HG03045 (cell line): ENCODE results near the gene CLASP1.
"Not testable (repeated sequence)": the region's sequence is repeated elsewhere in the genome, so short reads cannot be mapped to it uniquely, and the experiment has no call there.

Source experiments
- ATAC-seq: cut with Tn5 transposase; IDR thresholded peaks from one replicate; pipeline ENCODE4 v1.9.1; 2021; ENCODE audit warnings: mild to moderate bottlenecking, moderate library complexity; ENCODE audit not compliant: unreplicated experiment

Gene CLASP1

DNA sequence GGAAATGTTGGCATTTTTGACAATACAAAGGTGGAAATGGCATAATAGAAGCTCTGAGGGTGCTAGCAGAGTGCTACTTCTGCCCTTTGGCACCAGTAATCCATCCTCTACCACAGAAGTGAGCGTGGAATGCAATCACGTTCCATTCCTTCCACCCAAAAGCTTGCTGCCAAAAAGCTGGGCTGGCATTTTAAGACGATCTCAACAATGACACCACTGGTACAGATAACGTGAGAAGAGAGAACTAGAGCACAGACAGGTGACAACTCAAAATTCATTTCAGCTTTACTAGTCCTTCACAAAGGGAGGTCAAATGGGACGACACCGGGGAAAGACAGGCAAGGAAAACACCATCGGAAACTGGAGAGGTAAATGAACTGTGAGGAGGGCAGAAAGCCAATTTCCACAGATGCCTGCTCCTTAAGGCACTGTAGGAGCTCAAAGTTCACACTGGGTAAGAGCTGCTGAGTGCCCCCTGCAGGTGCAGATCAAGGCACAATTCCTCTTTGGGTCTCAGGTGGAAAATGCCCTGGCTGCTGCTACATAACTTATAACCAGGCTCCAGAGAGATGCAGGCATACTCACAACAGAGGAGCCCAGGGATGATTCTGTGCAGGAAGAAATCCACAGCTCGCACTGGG, 169.3 kb downstream of the CLASP1 start:
- ATAC-seq: no peak

DNA sequence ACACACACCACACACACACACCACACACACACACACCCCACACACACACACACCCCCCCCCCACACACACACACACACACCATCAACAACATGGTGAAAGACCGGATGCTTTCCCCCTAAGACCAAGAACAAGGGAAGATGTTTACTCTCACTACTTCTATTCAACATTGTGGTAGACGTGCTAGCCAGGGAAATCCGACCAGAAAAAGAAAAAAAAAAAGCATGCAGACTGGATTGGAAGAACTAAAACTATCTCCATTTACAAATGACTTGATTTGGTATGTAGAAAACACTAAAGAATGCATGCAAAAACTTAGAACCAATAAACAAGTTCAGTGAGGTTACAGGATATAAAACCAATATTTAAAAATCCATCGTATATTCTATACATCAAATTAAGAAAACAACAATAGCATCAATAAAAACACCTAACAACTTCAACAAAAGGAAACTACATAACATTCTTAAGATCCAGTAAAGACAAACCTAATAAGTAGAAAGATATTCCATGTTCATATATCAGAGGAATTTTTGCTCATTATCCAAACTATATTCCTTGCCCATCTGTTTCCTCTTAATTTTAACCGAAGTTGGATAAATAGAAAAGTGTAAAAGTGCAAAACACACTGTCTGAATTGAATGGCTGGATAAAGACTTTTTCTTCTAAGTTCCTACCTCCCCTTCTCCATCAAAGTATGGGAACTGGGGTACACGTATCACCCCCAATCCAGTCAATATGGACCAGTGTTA, 170.1 kb downstream of the CLASP1 start:
- ATAC-seq: no peak

DNA sequence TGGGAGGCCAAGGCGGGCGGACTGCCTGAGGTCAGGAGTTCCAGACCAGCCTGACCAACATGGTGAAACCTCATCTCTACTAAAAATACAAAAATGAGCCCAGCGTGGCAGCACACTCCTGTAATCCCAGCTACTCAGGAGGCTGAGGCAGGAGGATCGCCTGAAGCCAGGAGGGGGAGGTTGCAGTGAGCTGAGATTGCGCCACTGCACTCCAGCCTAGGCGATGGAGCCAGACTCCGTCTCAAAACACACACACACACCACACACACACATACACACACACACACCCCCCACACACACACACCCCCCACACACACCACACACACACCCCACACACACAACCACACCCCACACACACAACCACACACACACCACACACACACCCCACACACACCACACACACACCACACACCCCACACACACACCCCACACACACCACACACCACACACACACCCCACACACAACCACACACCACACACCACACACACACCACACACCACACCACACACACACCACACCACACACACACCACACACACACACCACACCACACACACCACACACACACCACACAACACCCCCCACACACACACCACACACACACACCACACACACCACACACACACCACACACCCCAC, 170.8 kb downstream of the CLASP1 start:
- not testable (repeated sequence) for ATAC-seq

DNA sequence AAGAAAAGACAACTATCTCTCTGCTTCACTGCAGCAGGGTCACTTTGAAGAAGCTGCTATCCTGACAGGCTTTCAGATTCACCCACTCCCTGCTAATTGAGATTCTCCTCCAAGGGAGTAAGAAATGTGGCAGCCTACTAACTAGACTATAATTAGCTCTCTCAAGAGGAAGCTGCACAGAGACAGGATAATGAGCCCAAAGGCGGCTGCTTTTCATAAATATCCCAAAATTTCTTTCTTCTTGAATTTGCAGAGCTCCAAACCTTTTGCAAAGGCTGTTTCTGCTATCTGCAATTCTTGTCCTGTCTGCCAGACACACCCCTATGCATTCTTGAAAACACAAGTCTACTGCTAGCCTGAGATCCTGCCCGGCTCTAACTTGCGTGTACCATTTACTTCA, 172.6 kb downstream of the CLASP1 start:
- ATAC-seq: no peak

DNA sequence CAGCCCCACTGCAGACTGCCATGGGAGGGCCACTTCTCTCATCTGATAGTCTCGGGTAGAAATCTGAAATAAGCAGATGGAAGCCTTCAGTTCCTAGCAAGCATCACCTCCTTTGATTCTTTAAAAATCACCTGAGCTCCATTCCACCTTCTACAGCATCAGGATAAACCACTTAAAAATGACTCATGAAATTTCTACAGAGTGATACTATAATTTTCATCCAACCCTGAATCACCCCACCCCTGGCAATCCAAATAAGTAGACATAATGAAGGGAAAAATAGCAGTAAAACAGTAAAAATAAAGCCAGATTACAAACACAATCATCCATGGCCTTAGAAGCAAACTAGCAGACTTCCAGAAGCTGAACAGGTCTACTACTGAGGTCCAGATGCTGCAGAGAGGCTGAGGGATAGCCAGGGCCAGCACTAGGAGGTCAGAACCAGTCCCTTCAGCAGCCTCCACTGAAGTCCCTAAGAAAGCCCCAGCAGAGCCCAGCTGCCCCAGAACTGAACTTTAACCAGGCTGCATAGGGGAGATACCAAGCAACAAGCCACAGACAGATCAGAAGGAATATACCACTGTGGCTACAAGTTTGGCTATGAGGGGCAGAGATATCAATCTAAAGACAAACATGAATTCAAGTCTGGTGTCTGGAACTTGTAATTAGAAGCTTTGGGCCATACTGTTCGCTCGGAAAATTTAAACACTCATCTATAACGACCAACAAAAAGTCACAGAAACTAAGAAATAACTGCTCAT, 173.3 kb downstream of the CLASP1 start:
- no peak for ATAC-seq

DNA sequence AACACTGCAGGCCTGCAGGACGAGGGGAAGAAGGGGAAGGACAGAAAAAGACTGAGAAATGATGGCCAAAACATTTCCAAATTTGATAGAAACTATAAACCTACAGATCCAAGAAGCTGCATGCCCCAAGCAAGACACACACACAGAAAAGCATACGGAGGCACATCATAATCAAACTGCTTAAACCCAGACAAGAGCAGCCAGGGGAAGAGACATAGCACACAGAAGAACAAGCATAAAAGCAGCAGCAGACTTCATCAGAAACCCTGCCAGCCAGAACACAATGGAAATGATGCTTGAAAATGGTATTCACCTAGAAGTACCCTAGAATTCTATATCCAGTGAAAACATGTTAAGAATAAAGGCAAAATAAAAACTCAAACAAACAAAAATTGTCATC, 175.8 kb downstream of the CLASP1 start:
- ATAC-seq: no peak

DNA sequence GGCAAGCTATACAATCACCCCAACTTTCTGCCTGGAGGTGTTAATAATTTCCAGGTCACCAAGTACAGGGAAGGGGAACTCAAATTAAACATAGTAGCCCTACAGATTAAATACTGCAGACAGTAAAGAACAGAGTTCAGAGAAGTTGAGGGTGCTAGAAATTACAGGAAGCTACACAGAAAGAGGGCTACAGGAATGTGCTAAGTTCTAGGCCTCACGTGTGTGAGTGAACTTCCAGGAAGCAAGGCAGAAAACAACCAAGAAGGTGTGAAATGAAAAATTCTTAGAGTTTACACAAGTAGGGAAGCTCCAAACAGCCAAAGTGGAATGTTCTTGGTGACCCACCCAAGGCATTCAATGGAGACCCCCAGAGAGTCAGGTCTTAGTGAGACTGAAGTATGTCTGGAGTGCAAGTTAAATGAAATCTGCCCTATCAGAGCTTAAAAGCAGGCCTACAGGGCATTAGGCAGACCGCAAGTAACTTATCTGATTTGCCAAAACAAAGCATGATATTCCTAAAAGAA, 176.7 kb downstream of the CLASP1 start:
- ATAC-seq: no peak

DNA sequence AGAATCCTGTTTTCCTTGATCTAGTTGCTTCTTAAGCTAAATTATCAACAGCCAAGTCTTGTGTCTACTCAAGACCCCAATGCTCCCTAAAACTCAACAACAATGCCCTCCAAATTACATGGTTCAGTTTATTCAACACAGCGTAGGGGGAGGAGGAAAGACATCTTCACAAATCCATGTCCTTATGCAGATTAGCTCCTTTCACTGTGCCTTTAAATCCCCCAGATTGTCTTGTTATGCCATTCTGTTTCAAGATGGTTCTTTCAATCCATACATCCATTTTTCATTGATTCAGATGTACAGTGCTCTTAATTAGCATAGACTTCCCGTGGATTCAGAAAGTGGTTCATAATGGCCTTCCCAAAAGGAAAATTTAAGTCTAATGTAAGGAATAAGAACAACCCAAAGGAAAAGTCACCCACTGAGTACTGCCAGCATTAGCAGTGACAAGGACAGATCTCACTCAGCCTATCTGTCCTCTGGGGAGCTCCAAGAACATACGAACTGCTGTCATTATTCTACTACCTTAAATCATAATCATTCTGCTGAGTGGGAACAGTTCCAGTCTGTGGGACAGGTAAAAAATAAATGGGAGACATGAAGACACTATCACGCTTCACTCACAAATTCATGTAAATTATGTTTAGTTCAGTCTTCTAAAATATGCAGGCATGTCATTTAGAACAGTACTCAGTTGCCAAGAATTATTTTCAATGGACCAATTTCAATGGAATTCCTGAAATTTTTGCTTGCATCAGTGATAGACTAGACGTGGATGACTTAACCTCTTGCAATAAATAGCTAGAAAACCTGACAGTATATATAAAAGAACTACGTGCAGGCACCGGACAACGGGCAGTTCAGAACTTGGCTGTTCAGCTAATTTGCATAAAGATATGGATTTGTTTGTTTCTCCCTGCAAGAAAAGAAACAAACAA, 177.5 kb downstream of the CLASP1 start:
- no peak for ATAC-seq

DNA sequence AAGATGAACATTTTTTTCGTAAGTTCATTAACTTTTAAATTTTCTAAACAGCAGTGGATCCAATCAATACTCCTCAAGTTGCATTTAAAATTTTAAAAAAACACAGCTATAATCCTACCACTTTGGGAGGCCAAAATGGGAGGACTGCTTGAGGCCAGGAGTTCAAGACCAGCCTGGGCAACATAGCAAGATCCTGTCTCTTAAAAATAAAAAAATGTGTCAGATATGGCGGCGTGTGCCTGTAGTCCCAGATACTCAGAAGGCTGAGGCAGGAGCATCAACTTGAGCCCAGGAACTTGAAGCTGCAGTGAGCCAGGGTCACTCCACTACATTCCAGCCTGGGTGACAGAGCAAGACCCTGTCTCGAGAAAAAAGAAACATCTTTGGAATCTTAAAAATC, 178.3 kb downstream of the CLASP1 start:
- ATAC-seq: no peak

DNA sequence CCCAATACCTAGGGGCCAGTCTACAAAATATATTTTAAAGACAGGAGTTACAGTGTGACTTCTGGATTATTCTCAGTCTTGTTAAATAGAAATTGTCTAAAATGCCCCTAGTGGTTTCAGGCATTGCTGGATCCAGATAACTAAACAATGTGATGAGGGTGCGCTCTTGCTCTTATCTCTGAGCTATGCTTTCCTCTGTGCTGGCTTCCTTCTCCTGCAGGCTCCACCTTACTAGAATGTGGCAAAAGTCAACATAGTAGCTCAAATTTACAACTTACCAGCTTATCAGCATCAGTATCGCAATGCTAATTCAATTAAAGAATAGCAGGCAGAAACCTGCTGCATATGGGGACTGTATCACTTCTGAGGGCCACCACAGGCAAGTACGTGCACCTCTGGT, 179.9 kb downstream of the CLASP1 start:
- ATAC-seq: no peak

DNA sequence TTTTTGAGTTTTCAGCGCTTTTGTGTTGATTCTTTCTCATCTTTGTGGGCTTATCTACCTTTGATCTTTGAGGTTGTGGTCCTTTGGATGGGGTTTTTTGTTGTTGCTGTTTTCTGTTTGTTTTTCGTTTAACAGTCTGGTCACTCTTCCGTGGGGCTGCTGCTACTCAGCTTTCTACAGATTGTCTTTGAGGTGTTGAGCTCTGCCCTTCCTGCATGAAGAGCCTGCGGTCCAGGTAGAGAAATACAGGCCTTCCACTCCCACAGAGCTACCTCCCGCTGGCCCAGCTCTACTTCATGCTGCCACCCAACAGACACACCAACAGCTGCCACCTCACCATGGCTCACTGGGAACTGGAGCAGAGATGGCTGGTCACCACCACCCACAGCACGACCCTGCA, 180.3 kb downstream of the CLASP1 start:
- ATAC-seq: no peak

DNA sequence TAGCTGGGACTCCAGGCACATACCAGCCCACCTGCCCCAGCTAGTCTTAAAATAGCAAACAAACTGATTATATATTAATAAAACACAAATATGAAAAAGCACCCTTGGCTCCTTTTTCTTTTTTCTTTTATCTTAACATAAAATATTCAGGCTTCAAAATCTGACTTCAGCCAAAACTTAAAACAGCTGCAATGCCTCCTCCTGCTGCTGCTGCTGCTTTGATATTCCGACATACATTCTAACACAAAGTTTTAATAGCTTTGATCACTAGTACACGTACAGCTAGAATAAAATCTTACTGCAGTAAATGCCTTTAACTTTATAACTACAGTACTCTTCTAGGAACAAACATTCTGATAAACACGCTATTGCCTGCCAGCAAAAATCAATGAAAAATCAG, 190.0 kb downstream of the CLASP1 start:
- ATAC-seq: no peak

DNA sequence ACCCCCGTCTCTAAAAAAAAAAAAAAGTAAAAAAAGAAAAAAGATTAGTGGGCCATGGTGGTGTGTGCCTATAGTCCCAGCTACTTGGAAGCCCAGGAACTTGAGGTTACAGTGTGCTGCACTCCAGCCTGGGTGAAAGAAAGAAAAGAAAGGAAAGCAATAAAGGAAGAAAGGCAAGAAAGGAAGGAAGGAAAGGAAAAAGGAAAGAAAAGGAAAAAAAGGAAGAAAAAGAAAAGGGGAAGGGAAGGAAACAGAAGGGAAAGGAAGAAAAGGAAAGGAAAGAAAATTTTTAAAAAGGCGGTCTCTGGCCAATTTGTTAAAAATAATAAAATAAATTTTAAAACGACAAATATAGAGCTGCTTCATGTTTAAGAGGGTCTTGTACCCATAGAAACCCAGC, 192.9 kb downstream of the CLASP1 start:
- ATAC-seq: no peak

DNA sequence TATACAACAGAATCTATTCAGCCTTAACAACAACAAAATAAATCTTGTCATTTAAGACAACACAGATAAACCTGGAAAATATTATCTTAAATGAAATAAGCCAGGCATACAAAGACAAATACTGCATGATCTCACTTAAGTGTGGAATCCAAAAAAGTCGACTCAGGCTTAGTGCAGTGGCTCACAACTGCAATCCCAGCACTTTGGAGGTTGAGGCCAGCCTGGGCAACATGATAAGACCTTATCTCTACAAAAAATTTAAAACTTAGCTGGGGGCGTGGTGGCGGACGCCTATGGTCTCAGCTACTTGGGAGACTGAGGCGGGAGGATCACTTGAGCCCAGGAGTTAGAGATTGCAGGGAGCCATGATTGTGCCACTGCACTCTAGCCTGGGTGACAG, 193.8 kb downstream of the CLASP1 start:
- no peak for ATAC-seq

DNA sequence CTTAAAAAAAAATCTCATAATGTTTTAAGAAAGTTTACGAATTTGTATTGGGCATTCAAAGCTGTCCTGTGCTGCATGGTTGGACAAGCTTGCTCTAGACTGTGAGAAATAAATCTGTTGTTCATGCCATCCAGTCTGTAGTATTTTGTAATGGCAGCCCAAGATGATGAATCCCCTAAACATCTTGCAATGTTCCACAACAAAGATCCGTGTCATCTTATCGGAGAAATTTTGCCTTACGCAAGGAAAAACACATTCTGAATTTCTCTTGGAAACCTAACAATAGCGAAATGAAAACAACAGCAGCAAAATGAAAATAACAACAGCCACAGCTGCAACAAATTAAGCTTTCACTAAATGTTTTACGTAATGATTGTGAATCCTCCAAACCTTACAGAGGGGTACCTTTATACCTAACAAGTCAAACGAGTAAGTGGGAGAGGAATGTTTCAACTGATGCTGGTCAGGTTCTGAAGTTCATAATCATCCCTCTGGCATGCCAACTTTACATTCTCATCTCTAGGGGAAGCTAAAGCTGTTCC, 194.6 kb downstream of the CLASP1 start:
- ATAC-seq: no peak

DNA sequence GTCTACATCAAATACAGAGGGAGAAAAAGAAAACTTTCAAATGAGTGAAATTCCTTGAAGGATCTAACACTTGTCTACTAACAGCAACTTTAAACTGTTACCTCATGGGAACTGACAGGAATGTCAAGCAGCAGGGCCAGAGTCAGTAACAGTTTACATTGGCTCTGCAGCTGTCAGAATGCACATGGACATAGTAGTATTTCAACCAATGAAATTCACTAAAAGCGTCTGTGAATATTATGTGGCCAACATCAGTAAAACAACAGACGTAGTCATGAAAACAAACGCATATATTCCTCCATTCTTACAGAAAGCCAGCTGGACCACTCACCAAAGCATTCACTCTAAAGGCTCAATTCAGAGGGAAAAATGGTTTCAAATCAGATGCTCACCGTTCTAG, 197.9 kb downstream of the CLASP1 start:
- ATAC-seq: no peak

DNA sequence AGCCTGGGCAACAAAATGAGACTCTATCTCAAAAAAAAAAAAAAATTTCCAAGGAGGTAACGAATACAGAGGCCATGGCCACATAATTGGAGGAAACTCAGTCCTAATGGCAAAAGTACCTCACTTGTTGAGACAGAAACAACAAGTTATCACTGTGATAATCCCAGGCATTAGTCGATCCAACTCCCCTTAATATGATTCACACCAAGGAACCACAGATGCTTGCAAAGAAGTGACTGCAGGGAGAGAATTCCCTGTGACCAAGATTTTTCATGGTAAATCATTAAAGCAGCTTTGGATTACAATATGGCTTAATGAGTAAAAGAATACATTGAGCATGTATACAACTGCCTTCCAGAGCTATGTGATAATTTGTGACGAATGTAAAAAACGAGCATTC, 199.0 kb downstream of the CLASP1 start:
- no peak for ATAC-seq

DNA sequence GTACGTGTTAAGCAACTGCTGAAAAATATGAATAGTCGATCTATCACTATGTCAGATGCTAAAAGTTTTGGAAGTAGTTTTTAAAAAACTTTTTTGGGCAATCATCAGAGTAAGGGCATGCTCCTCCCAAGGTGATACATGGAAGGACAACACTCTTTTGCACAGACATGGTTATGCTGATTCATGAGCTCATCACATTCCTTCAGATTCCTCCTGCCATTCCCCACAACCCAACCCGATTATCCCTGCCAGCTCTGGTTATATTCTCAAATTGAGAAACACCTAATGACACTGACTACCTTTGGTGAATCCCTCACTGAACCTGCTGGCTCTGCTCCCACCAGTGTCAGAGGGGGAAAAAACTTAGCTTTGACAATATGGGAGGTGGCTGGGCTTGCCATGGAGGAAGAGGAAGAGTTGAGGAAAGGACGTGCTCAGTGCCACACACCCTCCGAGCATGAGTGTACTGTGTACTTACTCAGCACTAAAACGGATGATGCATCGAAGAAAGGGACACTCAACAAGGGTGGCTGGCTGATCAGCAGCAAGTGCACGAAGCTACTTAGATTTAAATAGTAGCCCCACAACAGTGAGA, 202.5 kb downstream of the CLASP1 start:
- ATAC-seq: no peak

DNA sequence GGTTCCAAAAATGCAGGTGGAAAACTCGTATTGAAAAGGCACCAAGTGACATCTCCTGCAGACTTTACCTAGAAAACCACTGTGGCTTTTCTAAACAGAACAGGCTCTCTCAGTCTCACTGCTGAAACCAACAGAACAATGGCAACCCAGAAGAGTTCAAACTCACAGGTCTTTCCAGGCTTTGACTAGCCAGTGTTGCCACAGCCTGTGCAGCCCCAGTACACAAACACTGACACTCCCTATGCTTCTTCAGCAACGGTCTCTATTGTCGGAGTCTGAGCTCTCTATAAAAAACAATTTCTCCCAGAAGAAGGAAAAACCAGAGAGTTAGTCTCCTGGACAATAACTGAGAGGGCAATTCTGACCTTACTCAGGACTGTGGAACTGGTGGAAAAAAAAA, 206.4 kb downstream of the CLASP1 start:
- ATAC-seq: no peak

DNA sequence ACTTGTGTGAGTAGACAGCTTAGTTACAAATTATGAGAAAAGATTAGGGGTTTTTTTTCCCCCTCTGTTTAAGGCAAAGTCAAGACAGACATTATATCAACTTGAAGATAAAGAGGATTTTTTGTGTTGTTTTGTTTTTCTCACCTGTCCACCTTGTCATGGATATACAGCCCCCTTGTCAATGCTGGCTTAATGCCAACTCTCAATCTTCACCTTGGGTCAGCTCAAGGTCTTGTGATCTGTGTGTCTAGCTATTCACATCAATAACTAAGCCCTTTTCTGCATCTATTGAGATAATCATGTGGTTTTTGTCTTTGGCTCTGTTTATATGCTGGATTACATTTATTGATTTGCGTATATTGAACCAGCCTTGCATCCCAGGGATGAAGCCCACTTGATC, 211.0 kb downstream of the CLASP1 start:
- ATAC-seq: not testable (repeated sequence)
